Activated naive CD8-positive, alpha-beta T cell treated with anti-CD3 and anti-CD28 coated beads, Interleukin-2, amount 50 U/mL, for 24 hours (primary cell): ENCODE measurements around the gene NEU3.
"Not testable (repeated sequence)": the region's sequence is repeated elsewhere in the genome, so short reads cannot be mapped to it uniquely, and the experiment has no call there.

Source experiments
- ATAC-seq: fragments of 150-1000 bp; cut with Tn5 transposase; one replicate; pipeline ENCODE4 v1.10.0; 2021
- DNase-seq: peaks from one replicate; pipeline ENCODE4 v3.0.0; 2021
- H3K27ac Mint-ChIP-seq: one replicate; pipeline ENCODE4 v1.8.0; 2021; ENCODE audit warnings: mild to moderate bottlenecking, mixed read lengths
- H3K27me3 Mint-ChIP-seq: one replicate; pipeline ENCODE4 v1.8.0; 2021; ENCODE audit warnings: mixed read lengths
- H3K36me3 Mint-ChIP-seq: one replicate; pipeline ENCODE4 v1.8.0; 2021; ENCODE audit warnings: low read depth, mixed read lengths
- H3K4me1 Mint-ChIP-seq: one replicate; pipeline ENCODE4 v1.8.0; 2021; ENCODE audit warnings: mixed read lengths
- H3K4me3 Mint-ChIP-seq: one replicate; pipeline ENCODE4 v1.8.0; 2021; ENCODE audit warnings: mild to moderate bottlenecking, moderate library complexity, mixed read lengths
- H3K9me3 Mint-ChIP-seq: one replicate; pipeline ENCODE4 v1.8.0; 2021; ENCODE audit warnings: mixed read lengths

The NEU3 gene

DNA sequence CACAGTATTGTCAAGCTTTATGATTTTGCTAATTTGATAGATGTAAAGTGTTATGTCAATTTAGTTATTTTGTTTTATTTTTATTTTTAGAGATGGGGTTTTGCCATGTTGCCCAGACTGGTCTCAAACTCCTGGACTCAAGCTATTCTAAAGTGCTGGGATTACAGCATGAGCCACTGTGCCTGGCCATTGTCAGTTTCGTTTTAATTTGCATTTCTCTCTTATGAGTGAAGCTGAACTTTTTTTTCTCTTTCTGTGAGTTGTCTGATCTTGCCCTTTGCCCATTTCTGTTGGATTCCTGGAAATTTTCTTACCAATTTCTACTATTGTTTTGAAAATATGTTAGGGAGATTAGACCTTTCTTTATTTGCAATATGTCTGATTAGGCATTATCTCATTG lies 15.5 kb downstream of the NEU3 start:
- no peaks in the 10 kb centered on the region for H3K9me3 Mint-ChIP-seq
- no peak for ATAC-seq
- H3K36me3 Mint-ChIP-seq = peaks cover 39% of the 10 kb centered on the region

DNA sequence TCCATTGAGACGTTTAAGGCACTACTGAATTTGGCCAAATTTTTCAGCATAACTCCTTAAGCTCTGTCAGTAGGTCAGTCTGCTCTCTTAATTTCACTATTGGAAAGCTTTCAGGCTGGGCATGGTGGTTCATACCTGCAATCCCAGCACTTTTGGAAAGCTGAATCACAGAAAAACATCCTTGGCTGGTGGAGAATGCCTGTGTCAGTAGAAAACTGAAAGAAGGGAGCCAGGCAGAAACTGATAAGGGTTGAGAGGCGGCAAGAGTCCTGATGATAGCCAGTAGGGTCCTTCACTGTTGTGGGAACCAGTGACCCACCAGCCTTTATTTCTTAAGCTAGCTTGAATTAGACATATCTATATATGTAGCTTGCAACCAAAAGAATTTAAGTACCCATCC lies 22.6 kb downstream of the NEU3 start:
- ATAC-seq (no peak), DNase-seq (no peak)
- H3K4me3 Mint-ChIP-seq = no peak overlapping the region
- H3K36me3 Mint-ChIP-seq = peaks cover 23% of the 10 kb centered on the region
- H3K27me3 Mint-ChIP-seq = no peaks in the 10 kb centered on the region
- no peaks in the 10 kb centered on the region for H3K9me3 Mint-ChIP-seq
- H3K4me1 Mint-ChIP-seq = no peaks in the 10 kb centered on the region
- H3K27ac Mint-ChIP-seq = no peak overlapping the region

More for the DNA sequence above, 15.5 kb downstream of the NEU3 start:
- Mint-ChIP-seq H3K4me1 (peaks cover 3% of the 10 kb centered on the region), H3K4me3 (no peak overlapping the region), H3K27ac (no peak overlapping the region), H3K27me3 (no peaks in the 10 kb centered on the region)
- no peak for DNase-seq

DNA sequence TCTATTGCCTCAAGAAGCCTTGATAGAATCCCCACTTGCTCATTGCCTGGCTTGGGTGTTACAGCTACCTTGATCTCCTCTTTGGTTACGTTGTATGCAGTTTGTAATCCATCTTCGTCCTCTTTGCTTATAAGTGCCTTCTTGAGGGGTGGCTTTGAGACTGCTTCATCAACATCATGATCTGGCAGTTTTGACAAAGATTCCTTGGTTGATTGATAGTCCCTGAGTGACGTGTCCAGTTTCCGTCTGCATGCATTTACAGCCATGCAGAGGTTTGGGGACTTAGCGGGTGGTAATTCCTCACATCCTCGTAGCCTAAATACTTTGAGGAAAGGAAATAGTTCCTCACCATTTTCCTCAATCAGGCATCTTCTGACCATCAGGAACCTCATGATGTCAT lies 23.1 kb downstream of the NEU3 start:
- Mint-ChIP-seq H3K27ac (no peak overlapping the region), H3K4me1 (no peaks in the 10 kb centered on the region)

DNA sequence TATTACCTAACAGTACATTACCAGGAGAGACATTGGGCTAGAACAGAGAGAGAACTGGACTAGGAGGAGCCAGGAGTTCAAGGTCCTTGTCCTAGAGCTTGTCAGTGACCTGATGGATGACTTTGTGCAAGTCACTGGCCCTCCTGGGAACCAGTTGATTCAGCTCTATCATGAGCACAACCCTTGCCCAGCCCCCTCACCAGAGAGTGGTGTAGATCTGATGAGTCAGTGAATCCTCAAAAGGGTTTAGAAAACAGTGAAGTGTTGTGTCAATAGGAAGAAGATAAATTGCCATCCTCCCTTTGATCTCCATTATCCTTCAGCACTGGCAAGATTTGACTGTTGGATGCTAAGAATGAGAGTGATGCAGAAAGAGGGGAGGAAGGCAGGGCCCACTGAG lies 24.3 kb downstream of the NEU3 start:
- H3K4me1 Mint-ChIP-seq = no peaks in the 10 kb centered on the region
- H3K4me3 Mint-ChIP-seq = no peak overlapping the region
- no peaks in the 10 kb centered on the region for H3K9me3 Mint-ChIP-seq
- DNase-seq (no peak), ATAC-seq (no peak)
- no peaks in the 10 kb centered on the region for H3K27me3 Mint-ChIP-seq
- H3K27ac Mint-ChIP-seq = no peak overlapping the region
- peaks cover 15% of the 10 kb centered on the region for H3K36me3 Mint-ChIP-seq

More for the DNA sequence above, 23.1 kb downstream of the NEU3 start:
- H3K36me3 Mint-ChIP-seq = peaks cover 21% of the 10 kb centered on the region
- H3K9me3 Mint-ChIP-seq = no peaks in the 10 kb centered on the region
- no peaks in the 10 kb centered on the region for H3K27me3 Mint-ChIP-seq
- ATAC-seq (no peak), DNase-seq (no peak)
- H3K4me3 Mint-ChIP-seq = no peak overlapping the region

DNA sequence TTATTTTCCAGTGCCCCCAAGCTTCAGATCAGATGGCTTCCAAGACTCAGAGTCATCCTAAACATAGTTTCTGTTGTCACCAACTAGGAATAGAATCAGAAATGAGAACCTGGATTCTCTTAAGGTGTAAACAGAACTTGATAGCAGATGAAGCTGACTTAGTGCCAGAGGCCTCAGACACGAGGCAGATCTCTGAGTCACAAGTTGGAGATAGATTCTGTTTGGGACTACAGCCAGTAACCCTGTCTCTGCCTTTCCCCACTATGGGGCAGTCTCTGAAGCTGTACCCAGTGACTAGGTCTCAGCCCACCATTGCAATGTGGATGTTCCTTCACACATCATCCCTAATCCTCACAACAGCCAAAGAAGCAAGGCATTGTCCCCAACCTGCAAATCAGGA lies 25.4 kb downstream of the NEU3 start:
- ATAC-seq (no peak), DNase-seq (no peak)
- no peaks in the 10 kb centered on the region for H3K9me3 Mint-ChIP-seq
- H3K4me3 Mint-ChIP-seq = no peak overlapping the region
- H3K27ac Mint-ChIP-seq = no peak overlapping the region
- no peaks in the 10 kb centered on the region for H3K27me3 Mint-ChIP-seq
- no peaks in the 10 kb centered on the region for H3K4me1 Mint-ChIP-seq
- H3K36me3 Mint-ChIP-seq = peaks cover 16% of the 10 kb centered on the region

DNA sequence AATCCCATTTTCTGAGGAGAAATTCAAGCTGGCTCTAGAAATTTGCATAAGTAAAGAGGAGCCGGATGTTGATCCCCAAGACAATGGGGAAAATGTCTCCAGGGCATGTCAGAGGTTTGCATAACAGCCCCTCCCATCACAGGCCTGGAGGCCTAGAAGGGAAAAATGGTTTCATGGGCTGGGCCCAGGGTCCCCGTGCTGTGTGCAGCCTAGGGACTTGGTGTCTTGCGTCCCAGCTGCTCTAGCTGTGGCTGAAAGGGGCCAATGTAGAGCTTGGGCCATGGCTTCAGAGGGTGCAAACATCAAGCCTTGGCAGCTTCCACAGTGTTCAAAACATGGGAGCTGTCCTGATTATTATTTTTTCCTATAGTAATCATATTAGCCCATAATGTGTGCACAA lies 30.5 kb downstream of the NEU3 start:
- not testable (repeated sequence) for DNase-seq, H3K27me3 Mint-ChIP-seq, H3K36me3 Mint-ChIP-seq, H3K9me3 Mint-ChIP-seq, H3K4me3 Mint-ChIP-seq, H3K27ac Mint-ChIP-seq, ATAC-seq, H3K4me1 Mint-ChIP-seq

DNA sequence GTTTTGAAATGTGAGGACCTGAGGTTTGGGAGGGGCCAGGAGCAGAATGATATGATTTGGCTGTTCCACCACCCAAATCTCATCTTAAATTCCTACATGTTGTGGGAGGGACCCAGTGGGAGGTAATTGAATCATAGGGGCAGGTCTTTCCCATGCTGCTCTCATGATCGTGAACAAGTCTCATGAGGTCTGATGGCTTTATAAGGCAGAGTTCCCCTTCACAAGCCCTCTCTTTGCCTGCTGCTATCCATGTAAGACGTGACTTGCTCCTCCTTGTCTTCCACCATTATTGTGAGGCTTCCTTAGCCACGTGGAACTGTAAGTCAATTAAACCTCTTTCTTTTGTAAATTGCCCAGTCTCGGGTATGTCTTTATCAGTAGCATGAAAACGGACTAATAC lies 31.6 kb downstream of the NEU3 start:
- not testable (repeated sequence) for H3K27me3 Mint-ChIP-seq, H3K36me3 Mint-ChIP-seq, DNase-seq, ATAC-seq, H3K27ac Mint-ChIP-seq, H3K9me3 Mint-ChIP-seq, H3K4me3 Mint-ChIP-seq, H3K4me1 Mint-ChIP-seq

DNA sequence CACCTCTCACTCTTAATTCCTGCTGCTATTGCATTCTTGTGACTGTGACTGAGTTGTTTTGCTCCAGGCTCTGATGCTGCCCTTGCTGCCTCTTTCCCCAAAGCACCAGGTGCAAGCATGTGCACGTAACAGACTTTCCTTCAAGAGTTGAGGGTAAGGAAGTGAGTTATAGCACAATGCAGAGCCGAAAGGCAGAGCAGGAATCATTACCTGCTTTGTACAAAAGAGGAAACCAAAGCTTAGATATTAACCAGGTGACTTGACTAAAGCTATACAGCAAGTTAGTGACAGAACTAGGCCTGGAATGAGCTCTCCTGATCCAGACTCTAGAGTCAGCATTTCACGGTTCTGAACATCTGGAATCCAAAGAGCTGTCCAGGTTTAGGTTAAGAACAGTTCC lies 33.6 kb downstream of the NEU3 start:
- no peaks in the 10 kb centered on the region for H3K27me3 Mint-ChIP-seq
- H3K4me3 Mint-ChIP-seq = no peak overlapping the region
- no peak overlapping the region for H3K27ac Mint-ChIP-seq
- ATAC-seq (no peak), DNase-seq (no peak)
- no peaks in the 10 kb centered on the region for H3K4me1 Mint-ChIP-seq
- no peaks in the 10 kb centered on the region for H3K9me3 Mint-ChIP-seq
- H3K36me3 Mint-ChIP-seq = peaks cover 7% of the 10 kb centered on the region

DNA sequence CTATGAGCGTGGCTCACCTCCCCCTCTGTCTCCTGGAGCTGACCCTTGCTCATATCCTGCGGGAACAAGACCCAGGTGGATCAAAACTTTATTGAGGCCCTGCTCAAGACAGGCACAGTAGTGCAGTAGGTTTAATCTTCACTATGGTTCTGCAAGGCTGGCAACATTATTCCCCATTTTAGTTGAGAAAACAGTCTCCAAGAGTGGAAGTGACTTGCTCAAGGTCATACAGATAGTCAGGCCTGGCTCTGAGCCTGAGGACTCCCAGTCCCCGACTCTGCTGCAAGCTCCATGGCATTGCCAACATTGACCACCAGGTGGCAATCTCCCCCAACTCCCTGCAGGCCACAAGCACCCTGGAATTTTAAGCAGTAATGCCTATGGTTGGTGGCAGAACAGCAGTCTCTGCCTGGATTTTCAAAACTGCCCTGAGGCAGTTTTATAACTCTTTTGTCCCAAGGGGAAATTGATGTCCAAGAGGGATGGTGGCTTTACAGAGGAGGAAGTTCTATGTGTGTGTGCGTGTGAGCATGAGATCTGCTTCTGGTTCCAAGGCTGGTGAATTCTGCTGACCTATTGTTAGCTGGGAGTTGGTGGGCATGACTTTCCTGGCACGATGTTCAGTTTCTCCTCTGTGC lies 34.1 kb downstream of the NEU3 start:
- H3K36me3 Mint-ChIP-seq = peaks cover 7% of the 10 kb centered on the region
- no peaks in the 10 kb centered on the region for H3K9me3 Mint-ChIP-seq
- H3K4me3 Mint-ChIP-seq = no peak overlapping the region
- no peaks in the 10 kb centered on the region for H3K27me3 Mint-ChIP-seq
- no peak overlapping the region for H3K27ac Mint-ChIP-seq
- ATAC-seq (peak; percentile 82), DNase-seq (peak; percentile 77)
- H3K4me1 Mint-ChIP-seq = no peaks in the 10 kb centered on the region

DNA sequence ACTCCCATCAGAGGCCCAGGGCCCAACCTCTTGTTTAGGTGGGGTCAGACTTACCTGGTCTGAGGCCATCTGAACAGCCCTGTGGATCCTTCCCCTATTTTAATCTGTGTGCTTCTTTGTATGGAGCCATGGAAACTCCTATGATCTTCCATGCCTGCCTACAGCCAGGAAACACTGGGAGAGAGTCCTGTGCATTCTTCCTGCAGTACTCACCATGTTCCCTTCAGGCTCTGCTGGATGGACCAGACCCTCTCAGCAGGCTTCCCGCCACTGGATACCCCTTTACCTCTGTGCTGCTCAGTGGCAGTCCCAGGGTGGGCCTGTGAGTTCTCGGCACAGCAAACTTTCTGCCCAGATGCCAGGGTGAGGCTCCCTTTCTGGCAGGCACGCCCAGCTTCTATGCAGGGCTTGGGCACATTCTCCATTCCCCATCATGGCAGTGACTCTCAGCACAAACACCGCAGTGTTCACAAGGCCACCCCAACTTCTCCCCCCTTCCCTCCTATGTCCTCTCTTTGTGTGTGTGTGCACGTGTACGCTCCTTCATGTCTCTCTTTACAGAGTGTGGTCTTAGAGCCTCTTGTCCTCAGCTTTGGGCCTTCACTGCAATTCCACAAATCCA lies 34.8 kb downstream of the NEU3 start:
- no peak overlapping the region for H3K4me3 Mint-ChIP-seq
- ATAC-seq = no peak
- peaks cover 4% of the 10 kb centered on the region for H3K36me3 Mint-ChIP-seq
- DNase-seq = no peak
- H3K9me3 Mint-ChIP-seq = no peaks in the 10 kb centered on the region
- H3K27ac Mint-ChIP-seq = no peak overlapping the region
- H3K4me1 Mint-ChIP-seq = no peaks in the 10 kb centered on the region
- H3K27me3 Mint-ChIP-seq = no peaks in the 10 kb centered on the region

DNA sequence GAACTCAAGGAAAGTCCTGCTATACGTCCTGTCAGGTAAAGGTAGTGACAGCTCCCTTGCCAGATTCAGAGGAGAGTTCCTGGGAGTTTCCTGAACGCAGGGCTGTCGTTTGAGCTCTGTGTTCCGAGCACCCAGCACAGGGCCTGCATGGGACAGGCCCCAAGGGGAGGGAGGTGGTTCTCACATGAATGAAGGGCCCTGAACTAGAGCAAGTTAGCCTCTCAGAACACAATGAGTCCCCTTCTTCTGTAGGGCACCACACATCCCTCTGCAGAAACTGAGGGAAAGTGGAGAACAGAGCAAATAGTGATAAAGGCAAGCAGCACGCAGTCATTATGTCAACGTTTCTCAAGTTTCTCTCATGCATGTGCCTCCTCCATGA lies 35.3 kb downstream of the NEU3 start:
- no peaks in the 10 kb centered on the region for H3K36me3 Mint-ChIP-seq
- no peaks in the 10 kb centered on the region for H3K4me1 Mint-ChIP-seq
- no peaks in the 10 kb centered on the region for H3K27me3 Mint-ChIP-seq

DNA sequence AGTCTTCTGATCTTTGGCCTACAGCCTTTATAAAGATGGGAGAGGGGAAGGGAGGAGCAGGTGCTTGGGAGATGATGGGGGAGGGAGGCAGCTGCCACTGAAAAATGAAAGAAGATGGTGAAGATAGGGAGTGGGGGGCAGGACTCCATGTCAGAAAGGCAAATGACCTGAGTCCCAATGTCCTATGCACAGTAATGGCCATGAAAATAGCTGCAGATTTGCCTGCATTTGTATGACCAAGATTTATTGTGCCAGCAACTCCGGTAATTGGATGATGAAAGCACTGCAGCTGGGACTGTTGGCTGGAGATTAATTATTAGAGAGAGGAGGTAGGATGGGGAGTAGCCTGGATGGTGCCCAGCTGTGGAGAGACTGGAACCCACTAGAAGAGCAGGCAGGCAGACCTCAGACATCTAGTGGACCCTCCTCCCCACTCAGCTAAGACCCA lies 36.1 kb downstream of the NEU3 start:
- DNase-seq = no peak
- Mint-ChIP-seq H3K27ac (no peak overlapping the region), H3K36me3 (no peaks in the 10 kb centered on the region), H3K9me3 (no peaks in the 10 kb centered on the region), H3K27me3 (no peaks in the 10 kb centered on the region), H3K4me3 (no peak overlapping the region), H3K4me1 (no peaks in the 10 kb centered on the region)
- no peak for ATAC-seq

More for the DNA sequence above, 35.3 kb downstream of the NEU3 start:
- no peak for ATAC-seq
- no peak for DNase-seq
- no peak overlapping the region for H3K4me3 Mint-ChIP-seq
- H3K9me3 Mint-ChIP-seq = no peaks in the 10 kb centered on the region
- no peak overlapping the region for H3K27ac Mint-ChIP-seq

DNA sequence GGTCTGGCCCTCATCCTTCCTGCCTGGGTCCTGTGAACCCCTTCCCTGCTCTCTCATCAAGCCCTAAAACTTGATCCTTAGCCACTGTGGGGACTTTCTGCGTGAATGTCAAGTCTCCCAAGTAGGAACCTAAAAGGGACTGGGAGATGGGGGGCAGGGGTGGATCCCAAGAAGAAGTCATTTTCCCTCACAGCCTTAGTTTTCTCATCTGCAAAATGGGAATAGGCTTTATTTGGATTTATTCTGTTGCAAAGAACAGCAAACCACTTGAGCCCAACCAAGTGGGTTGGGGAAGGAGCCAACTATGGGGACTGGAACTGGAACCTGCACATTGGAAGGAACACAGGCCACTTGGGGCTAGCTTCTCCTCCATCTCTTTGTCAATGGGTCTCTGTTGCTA lies 36.8 kb downstream of the NEU3 start:
- no peak for ATAC-seq
- no peaks in the 10 kb centered on the region for H3K27me3 Mint-ChIP-seq
- DNase-seq = no peak
- H3K4me1 Mint-ChIP-seq = no peaks in the 10 kb centered on the region
- H3K36me3 Mint-ChIP-seq = no peaks in the 10 kb centered on the region
- no peak overlapping the region for H3K4me3 Mint-ChIP-seq
- H3K27ac Mint-ChIP-seq = no peak overlapping the region
- H3K9me3 Mint-ChIP-seq = no peaks in the 10 kb centered on the region

DNA sequence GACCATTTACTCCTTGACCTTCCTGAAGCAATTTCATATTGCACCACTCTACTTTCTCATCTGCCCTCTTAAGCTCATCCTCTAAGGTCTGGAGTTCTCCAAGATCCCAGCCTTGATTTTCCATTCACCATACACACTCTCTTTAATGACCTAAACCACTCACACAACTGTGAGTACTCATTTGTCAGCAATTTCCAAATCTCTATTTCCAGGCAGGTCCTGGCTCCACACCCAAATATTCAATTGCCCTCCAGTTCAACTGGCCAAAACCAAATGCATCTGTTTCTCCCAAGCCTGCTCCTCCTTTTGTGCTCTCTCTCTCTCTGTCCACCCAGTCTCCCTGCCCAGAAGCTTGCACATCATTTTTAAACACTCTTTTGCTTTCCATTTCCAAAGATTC lies 39.6 kb downstream of the NEU3 start:
- Mint-ChIP-seq H3K4me3 (no peak overlapping the region), H3K4me1 (no peaks in the 10 kb centered on the region), H3K27ac (no peak overlapping the region), H3K9me3 (no peaks in the 10 kb centered on the region), H3K36me3 (no peaks in the 10 kb centered on the region), H3K27me3 (no peaks in the 10 kb centered on the region)
- no peak for ATAC-seq
- no peak for DNase-seq

DNA sequence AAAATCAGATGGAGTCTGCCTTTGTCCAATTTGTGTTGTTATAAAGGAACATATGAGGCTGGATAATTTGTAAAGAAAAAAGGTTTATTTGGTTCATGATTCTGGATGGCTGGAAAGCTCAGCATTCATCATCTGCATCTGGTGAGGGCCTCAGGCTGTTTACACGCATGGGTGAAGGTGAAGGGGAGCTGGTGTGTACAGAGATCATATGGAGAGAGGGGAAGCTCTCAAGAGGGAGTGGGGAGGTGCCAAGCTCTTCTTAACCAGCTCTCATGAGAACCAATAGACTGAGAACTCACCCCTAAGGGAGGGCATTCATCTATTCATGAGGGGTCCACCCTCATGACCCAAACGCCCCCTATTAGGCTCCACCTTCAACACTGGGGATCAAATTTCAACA lies 40.0 kb downstream of the NEU3 start:
- ATAC-seq (no peak), DNase-seq (no peak)
- Mint-ChIP-seq H3K4me1 (no peaks in the 10 kb centered on the region), H3K4me3 (no peak overlapping the region), H3K27me3 (no peaks in the 10 kb centered on the region), H3K36me3 (no peaks in the 10 kb centered on the region), H3K27ac (no peak overlapping the region), H3K9me3 (no peaks in the 10 kb centered on the region)
